HEK293 (cell line): ENCODE data around the gene ARMH4.

Experiments used
- CTCF ChIA-PET: fragments of 350-600 bp; formaldehyde crosslinking; extraction: SDS; loops from one replicate; lab custom pipeline; 2021; ENCODE audit warnings: antibody characterized with exemption; lab: Yijun Ruan, JAX
- POLR2A ChIA-PET: fragments of 300-600 bp; formaldehyde crosslinking; extraction: SDS; loops from one replicate; lab custom pipeline; 2020; ENCODE audit warnings: antibody characterized with exemption, inconsistent platforms; lab: Yijun Ruan, JAX
- H3K27ac ChIP-seq: fragments of 200-500 bp; sonication (Bioruptor generic); 2 replicates; pipeline ENCODE4 v1.5.1; 2014; ENCODE audit warnings: low read depth, low read length, control low read depth, inconsistent platforms; ENCODE audit errors: extremely low read depth
- H3K36me3 ChIP-seq, 2 experiments: fragments of 200-500 bp in 1 of 2; sonication (Bioruptor generic) in 1 of 2; 1 replicate in 1 of 2; 2 replicates in 1 of 2; pipeline ENCODE4 v1.5.1; 2014 to 2017; ENCODE audit warnings: inconsistent platforms in 2 of 2, low read length in 2 of 2; ENCODE audit not compliant: control insufficient read depth in 2 of 2, insufficient read depth in 1 of 2
- H3K4me1 ChIP-seq: fragments of 200-500 bp; sonication (Bioruptor generic); 2 replicates; pipeline ENCODE4 v1.5.1; 2014; ENCODE audit warnings: mild to moderate bottlenecking, low read length, inconsistent platforms; ENCODE audit not compliant: control insufficient read depth, insufficient read depth
- H3K4me3 ChIP-seq: 2 replicates; pipeline ENCODE4 v1.5.1; 2011; ENCODE audit warnings: low read depth, mild to moderate bottlenecking, control low read depth, low read length, moderate library complexity
- H3K9me3 ChIP-seq: fragments of 200-500 bp; sonication (Bioruptor generic); 2 replicates; pipeline ENCODE4 v1.5.1; 2014; ENCODE audit warnings: low read depth, low read length, inconsistent platforms; ENCODE audit not compliant: control insufficient read depth, insufficient read depth
- BCL11A ChIP-seq: fragments of 450-650 bp; formaldehyde crosslinking; IDR thresholded peaks from 2 replicates; pipeline ENCODE4 v1.5.1; 2016; ENCODE audit warnings: low read depth, missing biosample characterization, missing genetic modification characterization
- FEZF1 ChIP-seq: fragments of 450-650 bp; formaldehyde crosslinking; IDR thresholded peaks from 2 replicates; pipeline ENCODE4 v1.5.1; 2016; ENCODE audit warnings: missing biosample characterization, missing genetic modification characterization
- MYNN ChIP-seq: fragments of 450-650 bp; formaldehyde crosslinking; IDR thresholded peaks from 2 replicates; pipeline ENCODE4 v1.5.1; 2016; ENCODE audit warnings: missing biosample characterization, missing genetic modification characterization, borderline replicate concordance
- SETDB1 ChIP-seq: IDR thresholded peaks from one replicate; pipeline ENCODE4 v1.6.1; 2017; ENCODE audit warnings: mild to moderate bottlenecking, low read length, moderate library complexity, mixed read lengths; ENCODE audit not compliant: insufficient read length
- TCF7L2 ChIP-seq: IDR thresholded peaks from 2 replicates; pipeline ENCODE4 v1.6.1; 2011; ENCODE audit warnings: low read depth, mild to moderate bottlenecking, inconsistent platforms, low read length, moderate library complexity, borderline replicate concordance
- YY1 ChIP-seq: fragments of 450-650 bp; formaldehyde crosslinking; IDR thresholded peaks from 2 replicates; pipeline ENCODE4 v1.5.1; 2018; ENCODE audit warnings: missing biosample characterization, missing genetic modification characterization
- ZNF146 ChIP-seq: fragments of 450-650 bp; formaldehyde crosslinking; IDR thresholded peaks from 2 replicates; pipeline ENCODE4 v1.5.1; 2016; ENCODE audit warnings: missing biosample characterization, missing genetic modification characterization
- ZNF248 ChIP-seq: fragments of 450-650 bp; formaldehyde crosslinking; IDR thresholded peaks from 2 replicates; pipeline ENCODE4 v1.5.1; 2017; ENCODE audit warnings: missing biosample characterization, missing genetic modification characterization
- ZNF549 ChIP-seq: fragments of 450-650 bp; IDR thresholded peaks from 2 replicates; pipeline ENCODE4 v1.5.1; 2018; ENCODE audit warnings: missing biosample characterization, missing genetic modification characterization, mild to moderate bottlenecking, inconsistent platforms, moderate library complexity
- ZNF560 ChIP-seq: fragments of 450-650 bp; formaldehyde crosslinking; IDR thresholded peaks from 2 replicates; pipeline ENCODE4 v1.5.1; 2017; ENCODE audit warnings: missing biosample characterization, missing genetic modification characterization, borderline replicate concordance
- ZNF843 ChIP-seq: fragments of 450-650 bp; formaldehyde crosslinking; IDR thresholded peaks from 2 replicates; pipeline ENCODE4 v1.5.1; 2016; ENCODE audit warnings: missing biosample characterization, missing genetic modification characterization
- TF ChIP-seq, protein P1 (sequence below): fragments of 450-650 bp; IDR thresholded peaks from 2 replicates; pipeline ENCODE4 v1.5.1; 2018; ENCODE audit warnings: missing biosample characterization, missing genetic modification characterization
- TF ChIP-seq, protein P2 (sequence below): fragments of 450-650 bp; formaldehyde crosslinking; IDR thresholded peaks from 2 replicates; pipeline ENCODE4 v1.5.1; 2016; ENCODE audit warnings: missing biosample characterization, missing genetic modification characterization
- TF ChIP-seq, protein P3 (sequence below): fragments of 450-650 bp; formaldehyde crosslinking; IDR thresholded peaks from 2 replicates; pipeline ENCODE4 v1.5.1; 2017; ENCODE audit warnings: missing biosample characterization, missing genetic modification characterization
- TF ChIP-seq, protein P4 (sequence below): fragments of 450-650 bp; formaldehyde crosslinking; IDR thresholded peaks from 2 replicates; pipeline ENCODE4 v1.5.1; 2017; ENCODE audit warnings: missing biosample characterization, mild to moderate bottlenecking, missing genetic modification characterization, moderate library complexity

Gene ARMH4

DNA sequence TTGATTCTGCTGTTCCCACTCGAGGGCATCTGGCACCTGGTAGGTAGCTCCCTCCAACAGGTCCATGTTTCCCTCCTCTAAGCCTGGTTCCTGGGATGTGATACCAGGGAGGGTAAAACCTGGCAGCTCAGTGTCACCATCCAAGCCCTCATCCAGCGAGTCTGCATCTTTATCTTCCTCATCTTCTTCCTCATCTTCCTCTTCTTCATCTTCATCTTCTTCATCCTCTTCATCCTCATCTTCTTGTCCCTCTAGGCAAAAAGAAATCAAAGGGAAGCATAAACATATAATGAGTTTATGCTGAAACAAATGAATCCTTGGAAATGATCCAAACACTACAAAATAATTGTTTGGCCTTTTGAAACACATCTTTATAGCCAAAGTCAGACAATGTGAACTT lies 55.3 kb downstream of the ARMH4 start:
- H3K4me3 ChIP-seq = no peak overlapping the region
- H3K36me3 ChIP-seq = no peaks in the 10 kb centered on the region
- no peak overlapping the region for H3K27ac ChIP-seq
- TF ChIP-seq FEZF1 (tag by site-specific recombination) = 0 out of 2 replicates have a peak, but pooled peaks have one; percentile 9
- TF ChIP-seq, protein P1, sequence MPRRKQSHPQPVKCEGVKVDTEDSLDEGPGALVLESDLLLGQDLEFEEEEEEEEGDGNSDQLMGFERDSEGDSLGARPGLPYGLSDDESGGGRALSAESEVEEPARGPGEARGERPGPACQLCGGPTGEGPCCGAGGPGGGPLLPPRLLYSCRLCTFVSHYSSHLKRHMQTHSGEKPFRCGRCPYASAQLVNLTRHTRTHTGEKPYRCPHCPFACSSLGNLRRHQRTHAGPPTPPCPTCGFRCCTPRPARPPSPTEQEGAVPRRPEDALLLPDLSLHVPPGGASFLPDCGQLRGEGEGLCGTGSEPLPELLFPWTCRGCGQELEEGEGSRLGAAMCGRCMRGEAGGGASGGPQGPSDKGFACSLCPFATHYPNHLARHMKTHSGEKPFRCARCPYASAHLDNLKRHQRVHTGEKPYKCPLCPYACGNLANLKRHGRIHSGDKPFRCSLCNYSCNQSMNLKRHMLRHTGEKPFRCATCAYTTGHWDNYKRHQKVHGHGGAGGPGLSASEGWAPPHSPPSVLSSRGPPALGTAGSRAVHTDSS = peak; percentile 99
- TF ChIP-seq, protein P2, sequence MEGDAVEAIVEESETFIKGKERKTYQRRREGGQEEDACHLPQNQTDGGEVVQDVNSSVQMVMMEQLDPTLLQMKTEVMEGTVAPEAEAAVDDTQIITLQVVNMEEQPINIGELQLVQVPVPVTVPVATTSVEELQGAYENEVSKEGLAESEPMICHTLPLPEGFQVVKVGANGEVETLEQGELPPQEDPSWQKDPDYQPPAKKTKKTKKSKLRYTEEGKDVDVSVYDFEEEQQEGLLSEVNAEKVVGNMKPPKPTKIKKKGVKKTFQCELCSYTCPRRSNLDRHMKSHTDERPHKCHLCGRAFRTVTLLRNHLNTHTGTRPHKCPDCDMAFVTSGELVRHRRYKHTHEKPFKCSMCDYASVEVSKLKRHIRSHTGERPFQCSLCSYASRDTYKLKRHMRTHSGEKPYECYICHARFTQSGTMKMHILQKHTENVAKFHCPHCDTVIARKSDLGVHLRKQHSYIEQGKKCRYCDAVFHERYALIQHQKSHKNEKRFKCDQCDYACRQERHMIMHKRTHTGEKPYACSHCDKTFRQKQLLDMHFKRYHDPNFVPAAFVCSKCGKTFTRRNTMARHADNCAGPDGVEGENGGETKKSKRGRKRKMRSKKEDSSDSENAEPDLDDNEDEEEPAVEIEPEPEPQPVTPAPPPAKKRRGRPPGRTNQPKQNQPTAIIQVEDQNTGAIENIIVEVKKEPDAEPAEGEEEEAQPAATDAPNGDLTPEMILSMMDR = no peak
- CTCF ChIA-PET = interaction anchor here (0.7 kb wide), 1 partner anchor 1673 kb away, joined by 3 read pairs; no protein-coding TSS in a partner anchor
- H3K4me1 ChIP-seq = peaks cover 2% of the 10 kb centered on the region; the same call in 1 of the 2 replicates
- POLR2A ChIA-PET = no interaction called here
- no peaks in the 10 kb centered on the region for H3K9me3 ChIP-seq

GRCh38 chr14:58091883-58092630 lies 60.0 kb downstream of the ARMH4 start:
- TF ChIP-seq FEZF1 (tag by site-specific recombination) (peak; percentile 49), ZNF549 (tag by site-specific recombination) (peak; percentile 79), ZNF843 (tag by site-specific recombination) (peak; percentile 66), BCL11A (no peak), TCF7L2 (no peak), ZNF248 (tag by site-specific recombination) (no peak), ZNF146 (tag by site-specific recombination) (no peak), SETDB1 (peak; percentile 30), ZNF560 (tag by site-specific recombination) (no peak)
- TF ChIP-seq, protein P3, sequence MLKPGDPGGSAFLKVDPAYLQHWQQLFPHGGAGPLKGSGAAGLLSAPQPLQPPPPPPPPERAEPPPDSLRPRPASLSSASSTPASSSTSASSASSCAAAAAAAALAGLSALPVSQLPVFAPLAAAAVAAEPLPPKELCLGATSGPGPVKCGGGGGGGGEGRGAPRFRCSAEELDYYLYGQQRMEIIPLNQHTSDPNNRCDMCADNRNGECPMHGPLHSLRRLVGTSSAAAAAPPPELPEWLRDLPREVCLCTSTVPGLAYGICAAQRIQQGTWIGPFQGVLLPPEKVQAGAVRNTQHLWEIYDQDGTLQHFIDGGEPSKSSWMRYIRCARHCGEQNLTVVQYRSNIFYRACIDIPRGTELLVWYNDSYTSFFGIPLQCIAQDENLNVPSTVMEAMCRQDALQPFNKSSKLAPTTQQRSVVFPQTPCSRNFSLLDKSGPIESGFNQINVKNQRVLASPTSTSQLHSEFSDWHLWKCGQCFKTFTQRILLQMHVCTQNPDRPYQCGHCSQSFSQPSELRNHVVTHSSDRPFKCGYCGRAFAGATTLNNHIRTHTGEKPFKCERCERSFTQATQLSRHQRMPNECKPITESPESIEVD (tag by site-specific recombination) = peak; percentile 50; the same call in 1 of the 2 replicates
- TF ChIP-seq, protein P2 = no peak
- TF ChIP-seq, all 188 proteins: peak for 5
- POLR2A ChIA-PET = no interaction called here
- no peak overlapping the region for H3K27ac ChIP-seq

DNA sequence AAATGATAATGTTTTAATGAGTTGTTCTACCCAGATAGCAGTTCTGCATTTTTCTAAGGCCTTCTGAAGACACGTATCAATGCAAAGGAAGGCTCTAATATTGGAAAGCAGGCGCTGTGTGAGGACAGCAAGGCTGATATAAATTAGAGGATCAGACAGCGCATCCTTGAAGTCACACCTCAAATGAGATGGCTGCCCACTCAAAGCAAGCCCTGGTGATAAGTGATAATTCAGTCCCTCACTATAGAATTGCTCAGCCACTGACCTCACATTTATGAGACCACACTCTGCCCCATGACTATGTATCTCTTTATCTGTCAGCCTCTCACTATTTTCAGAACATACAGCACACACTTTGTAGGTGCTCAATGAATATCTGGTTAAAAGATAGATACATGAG lies 62.4 kb downstream of the ARMH4 start:
- no peak overlapping the region for H3K27ac ChIP-seq
- CTCF ChIA-PET = interaction anchor here (1.5 kb wide), 1 partner anchor 16 kb away, joined by 6 read pairs; no protein-coding TSS in a partner anchor
- H3K9me3 ChIP-seq = no peaks in the 10 kb centered on the region
- H3K4me1 ChIP-seq = no peaks in the 10 kb centered on the region
- POLR2A ChIA-PET = no interaction called here
- no peak overlapping the region for H3K4me3 ChIP-seq
- H3K36me3 ChIP-seq = no peaks in the 10 kb centered on the region
- no peak for TF ChIP-seq YY1 (tag by site-specific recombination)
- no peak for TF ChIP-seq MYNN (tag by site-specific recombination)
- TF ChIP-seq, protein P4, sequence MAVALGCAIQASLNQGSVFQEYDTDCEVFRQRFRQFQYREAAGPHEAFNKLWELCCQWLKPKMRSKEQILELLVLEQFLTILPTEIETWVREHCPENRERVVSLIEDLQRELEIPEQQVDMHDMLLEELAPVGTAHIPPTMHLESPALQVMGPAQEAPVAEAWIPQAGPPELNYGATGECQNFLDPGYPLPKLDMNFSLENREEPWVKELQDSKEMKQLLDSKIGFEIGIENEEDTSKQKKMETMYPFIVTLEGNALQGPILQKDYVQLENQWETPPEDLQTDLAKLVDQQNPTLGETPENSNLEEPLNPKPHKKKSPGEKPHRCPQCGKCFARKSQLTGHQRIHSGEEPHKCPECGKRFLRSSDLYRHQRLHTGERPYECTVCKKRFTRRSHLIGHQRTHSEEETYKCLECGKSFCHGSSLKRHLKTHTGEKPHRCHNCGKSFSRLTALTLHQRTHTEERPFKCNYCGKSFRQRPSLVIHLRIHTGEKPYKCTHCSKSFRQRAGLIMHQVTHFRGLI = no peak
- TF ChIP-seq, protein P1 = no peak

More at GRCh38 chr14:58091883-58092630, 60.0 kb downstream of the ARMH4 start:
- no peaks in the 10 kb centered on the region for H3K36me3 ChIP-seq
- CTCF ChIA-PET = no interaction called here
- H3K4me3 ChIP-seq = no peak overlapping the region
- no peaks in the 10 kb centered on the region for H3K9me3 ChIP-seq
- peaks cover 2% of the 10 kb centered on the region; the same call in 1 of the 2 replicates for H3K4me1 ChIP-seq
